Fibroblast of the aortic adventitia (primary cell): ENCODE measurements around the gene PLPP2. TPM values are rescaled to one million over a fixed set of nuclear protein-coding genes. Genes with fewer than 3 reads are reported as not detected.

Experiments used
- DNase-seq: peaks from one replicate; pipeline ENCODE4 v3.0.0-alpha.2; 2010; ENCODE audit warnings: low read depth
- H3K4me3 ChIP-seq: 2 replicates; pipeline ENCODE4 v1.5.1; 2011; ENCODE audit warnings: low read depth, mild to moderate bottlenecking, control low read depth, low read length, moderate library complexity
- total RNA-seq: library from RNA; depleted of rRNA; stranded (reverse); fragments of >200 nt; gene quantifications from 2 replicates; pipeline ENCODE4 v1.2.3, GENCODE V29; 2012; ENCODE audit warnings: low replicate concordance
- TF ChIP-seq, protein P1 (sequence below): IDR thresholded peaks from 2 replicates; pipeline ENCODE4 v1.5.1; 2011; ENCODE audit warnings: mild to moderate bottlenecking, low read length, control low read depth, inconsistent platforms; ENCODE audit not compliant: insufficient read depth

Gene PLPP2
- total RNA-seq: 15.7 and 16.6 TPM in 2 replicates

GRCh38 chr19:291006-291521 is at the start of gene PLPP2:
Gene PLPP2 (minus strand): TSS chr19:291403. CDS start chr19:291336, 67 bp downstream.
- peak; percentile 17 for DNase-seq
- TF ChIP-seq, protein P1, sequence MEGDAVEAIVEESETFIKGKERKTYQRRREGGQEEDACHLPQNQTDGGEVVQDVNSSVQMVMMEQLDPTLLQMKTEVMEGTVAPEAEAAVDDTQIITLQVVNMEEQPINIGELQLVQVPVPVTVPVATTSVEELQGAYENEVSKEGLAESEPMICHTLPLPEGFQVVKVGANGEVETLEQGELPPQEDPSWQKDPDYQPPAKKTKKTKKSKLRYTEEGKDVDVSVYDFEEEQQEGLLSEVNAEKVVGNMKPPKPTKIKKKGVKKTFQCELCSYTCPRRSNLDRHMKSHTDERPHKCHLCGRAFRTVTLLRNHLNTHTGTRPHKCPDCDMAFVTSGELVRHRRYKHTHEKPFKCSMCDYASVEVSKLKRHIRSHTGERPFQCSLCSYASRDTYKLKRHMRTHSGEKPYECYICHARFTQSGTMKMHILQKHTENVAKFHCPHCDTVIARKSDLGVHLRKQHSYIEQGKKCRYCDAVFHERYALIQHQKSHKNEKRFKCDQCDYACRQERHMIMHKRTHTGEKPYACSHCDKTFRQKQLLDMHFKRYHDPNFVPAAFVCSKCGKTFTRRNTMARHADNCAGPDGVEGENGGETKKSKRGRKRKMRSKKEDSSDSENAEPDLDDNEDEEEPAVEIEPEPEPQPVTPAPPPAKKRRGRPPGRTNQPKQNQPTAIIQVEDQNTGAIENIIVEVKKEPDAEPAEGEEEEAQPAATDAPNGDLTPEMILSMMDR: no peak
- H3K4me3 ChIP-seq: peak within 1 kb of the TSS; percentile 69

- TF ChIP-seq, protein P1: no peak
- H3K4me3 ChIP-seq: no peak overlapping the region
- DNase-seq: no peak
Observed at GRCh38 chr19:340620-341385, 49.6 kb upstream of the PLPP2 start.

GRCh38 chr19:339262-339887 is 48.2 kb upstream of the PLPP2 start:
- H3K4me3 ChIP-seq: no peak overlapping the region
- TF ChIP-seq, protein P1: no peak
- DNase-seq: no peak

GRCh38 chr19:338421-338820 is 47.2 kb upstream of the PLPP2 start:
- TF ChIP-seq, protein P1: no peak
- H3K4me3 ChIP-seq: no peak overlapping the region
- DNase-seq: no peak

DNA sequence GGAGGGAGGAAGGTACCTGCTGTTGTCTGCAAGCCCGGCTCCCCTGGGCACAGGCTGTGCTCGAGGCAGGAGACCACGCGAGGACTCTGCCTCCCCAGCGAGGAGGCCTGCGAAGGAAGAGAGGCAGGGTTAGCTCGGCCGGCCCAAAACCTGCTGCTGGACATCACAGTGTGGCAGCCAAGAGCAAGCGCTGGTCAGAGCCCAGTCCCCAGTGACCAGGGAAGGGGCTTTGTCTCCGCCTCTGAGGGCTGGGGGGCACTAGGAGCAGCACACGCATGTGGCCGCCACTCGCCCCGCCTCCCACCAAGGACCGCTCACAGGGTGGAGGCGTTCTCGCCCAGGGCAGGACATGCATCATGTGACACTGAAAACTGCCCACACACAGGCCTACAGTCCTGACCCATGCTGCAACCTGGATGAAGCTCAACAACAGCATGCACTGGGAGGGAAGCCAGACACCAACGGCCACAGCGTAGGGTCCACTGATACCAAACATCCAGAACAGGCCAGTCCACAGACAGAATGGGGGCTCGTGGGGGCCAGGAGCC is 44.9 kb upstream of the PLPP2 start:
- DNase-seq: peak; percentile 34
- TF ChIP-seq, protein P1: no peak
- no peak overlapping the region for H3K4me3 ChIP-seq

DNA sequence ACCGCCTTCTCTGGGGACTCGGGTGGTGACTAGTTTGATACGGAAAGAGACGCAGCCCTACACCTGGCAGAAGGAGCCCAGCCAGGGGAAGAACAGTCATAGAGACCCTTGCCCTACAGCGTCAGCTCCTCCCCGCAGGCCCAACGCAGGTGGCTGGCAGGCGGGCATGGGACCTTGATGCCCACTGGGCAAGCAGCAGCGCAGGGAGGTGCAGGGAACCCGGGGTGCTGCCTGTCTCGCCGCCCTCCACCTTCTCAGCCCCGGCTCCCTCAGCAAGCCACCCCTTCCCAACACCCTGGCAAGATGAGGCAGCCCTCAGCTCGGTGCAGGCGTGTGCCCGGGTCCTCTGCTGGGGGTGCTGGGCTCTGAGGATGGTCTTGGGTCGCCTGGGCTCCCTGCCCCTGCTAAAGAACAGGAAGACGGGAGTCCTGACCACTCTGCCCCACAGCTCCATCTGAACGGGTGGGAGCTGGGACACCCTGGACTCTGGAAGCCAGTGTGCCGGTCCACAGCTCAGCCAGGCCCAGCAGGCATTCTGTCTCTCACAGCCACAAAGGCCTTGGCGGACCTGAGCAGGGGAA is 44.4 kb upstream of the PLPP2 start:
- no peak overlapping the region for H3K4me3 ChIP-seq
- TF ChIP-seq, protein P1: no peak
- no peak for DNase-seq
